SW480 (cell line): Measurements from ENCODE around the gene SLC35D2.
A peak's percentile ranks its signal among the peaks of the same experiment; 100 is the strongest.

Source experiments
- DNase-seq: peaks from one replicate; pipeline ENCODE4 v3.0.0-alpha.2; 2016; ENCODE audit warnings: low spot score

The SLC35D2 gene

DNA sequence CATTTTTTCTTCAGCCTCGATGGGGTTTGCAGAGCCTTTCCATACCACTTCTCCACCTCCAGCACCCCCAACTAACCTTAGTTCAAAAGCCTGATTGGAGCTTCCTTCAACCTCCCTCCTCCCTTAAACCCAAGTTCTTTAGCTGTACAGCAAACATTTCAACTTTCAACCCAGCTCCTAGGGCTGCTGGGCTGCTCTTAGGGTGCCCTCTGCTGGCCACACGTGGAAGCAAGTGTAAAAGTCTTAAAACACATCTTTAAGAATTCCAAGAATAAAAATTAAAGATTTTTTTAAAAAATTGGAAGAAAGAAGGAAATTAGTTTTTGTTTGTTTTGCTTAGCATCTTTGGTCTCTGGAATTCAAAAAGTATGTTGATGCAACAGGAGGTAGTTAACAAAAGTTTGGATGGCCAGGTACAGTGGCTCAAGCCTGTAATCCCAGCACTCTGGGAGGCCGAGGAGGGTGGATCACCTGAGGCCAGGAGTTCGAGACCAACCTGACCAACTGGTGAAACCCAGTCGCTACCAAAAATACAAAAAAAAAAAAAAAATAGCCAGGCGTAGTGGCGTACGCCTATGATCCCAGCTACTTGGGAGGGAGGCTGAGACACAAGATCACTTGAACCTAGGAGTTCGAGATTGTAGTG, 66.1 kb downstream of the SLC35D2 start:
- peak; percentile 63 for DNase-seq

DNA sequence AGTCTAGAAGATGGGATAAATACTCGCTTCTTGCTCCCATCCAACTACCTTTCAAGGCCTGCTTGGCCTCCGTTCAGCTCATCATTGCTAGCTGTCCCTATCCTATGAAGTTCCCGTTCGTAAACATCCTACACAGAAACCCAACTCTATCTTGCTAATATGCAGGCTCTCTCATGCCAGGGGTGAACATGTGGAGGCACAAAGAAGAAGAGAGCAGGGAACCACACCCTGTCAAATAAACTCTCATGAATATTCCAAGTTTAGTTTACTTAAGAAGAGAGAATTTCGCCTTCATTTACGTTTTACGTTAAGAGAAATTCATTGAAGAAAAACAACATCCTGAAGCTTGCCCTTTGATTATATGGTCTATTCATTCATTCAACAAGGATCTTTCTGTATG, 73.7 kb downstream of the SLC35D2 start:
- DNase-seq, result no peak

DNA sequence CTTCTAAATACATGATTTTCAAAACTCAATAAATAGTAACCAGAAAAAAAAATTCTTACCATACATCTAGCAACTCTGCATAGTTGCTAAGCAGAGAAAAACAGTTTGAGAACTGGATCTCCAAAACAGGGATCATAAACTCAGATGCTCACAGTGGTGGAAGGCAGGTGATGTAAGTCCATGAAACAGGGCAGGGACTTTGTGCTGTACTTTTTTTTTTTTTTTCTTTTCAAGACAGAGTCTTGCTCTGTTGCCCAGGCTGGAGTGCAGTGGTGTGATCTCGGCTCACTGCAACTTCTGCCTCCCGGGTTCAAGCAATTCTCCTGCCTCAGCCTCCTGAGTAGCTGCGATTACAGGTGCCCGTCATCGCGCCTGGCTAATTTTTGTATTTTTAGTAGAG, 76.6 kb downstream of the SLC35D2 start:
- peak; percentile 29 for DNase-seq

DNA sequence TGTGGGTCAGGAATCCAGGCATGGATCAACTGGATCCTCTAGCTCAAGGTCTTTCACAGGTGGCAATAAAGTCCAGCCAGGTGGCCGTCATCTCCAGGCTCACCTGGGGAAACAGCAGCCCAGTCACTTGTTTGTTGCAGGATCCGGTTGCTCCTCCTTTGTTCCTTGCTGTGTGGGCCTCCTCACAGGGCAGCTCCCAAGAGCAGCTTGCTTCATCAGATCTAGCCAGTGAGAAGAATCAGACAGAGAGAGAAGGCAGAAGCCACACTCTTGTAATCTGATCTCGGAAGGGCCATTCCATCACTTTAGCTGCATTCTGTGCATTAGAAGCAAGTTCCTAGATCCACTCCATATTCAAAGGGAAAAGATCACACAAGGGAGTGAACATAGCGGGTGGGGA, 78.3 kb downstream of the SLC35D2 start:
- DNase-seq, result no peak

DNA sequence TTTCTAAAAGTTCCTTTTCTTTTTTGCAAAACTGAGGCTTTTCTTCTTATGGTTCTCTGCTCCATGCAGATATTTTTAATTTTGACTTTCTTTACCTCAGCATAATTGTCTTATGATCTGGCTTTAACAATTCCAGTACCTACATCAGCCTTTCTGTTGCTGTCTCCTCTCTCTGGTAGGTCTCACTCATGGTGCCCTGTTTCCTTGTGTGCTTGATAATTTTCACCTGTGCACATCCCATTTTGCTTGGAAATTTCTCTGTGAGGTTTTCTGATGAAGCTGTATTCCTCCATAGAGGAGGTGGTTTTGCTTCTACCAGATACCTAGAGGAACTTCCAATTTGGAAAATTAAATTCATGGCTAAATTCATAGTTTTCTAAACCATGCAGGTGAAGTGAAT, 79.3 kb downstream of the SLC35D2 start:
- DNase-seq, result no peak

DNA sequence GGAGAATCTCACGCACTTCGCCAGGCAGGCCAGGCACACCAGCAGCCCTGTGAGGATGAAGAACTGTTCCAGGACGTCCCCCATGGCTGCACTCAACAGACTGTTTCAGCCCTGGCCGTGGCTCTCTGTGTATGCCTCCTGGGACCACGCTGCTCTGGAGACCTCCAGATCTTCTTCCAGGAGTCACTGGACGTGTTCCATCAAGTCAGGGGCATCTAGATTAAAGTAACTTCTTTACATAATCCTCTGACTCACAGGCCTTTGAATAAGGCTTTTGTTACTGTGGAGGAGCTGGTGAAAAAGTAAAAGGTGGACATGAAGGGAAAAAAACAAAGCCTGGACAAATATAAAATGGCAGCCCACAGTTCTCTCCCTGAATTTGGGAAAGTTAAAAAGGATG, 81.5 kb downstream of the SLC35D2 start, which contains the start of gene HSD17B3:
HSD17B3 (minus strand) TSS at position 156 of the 400 bp plus-strand sequence; CDS start at position 84, 72 bp downstream.
- no peak for DNase-seq

DNA sequence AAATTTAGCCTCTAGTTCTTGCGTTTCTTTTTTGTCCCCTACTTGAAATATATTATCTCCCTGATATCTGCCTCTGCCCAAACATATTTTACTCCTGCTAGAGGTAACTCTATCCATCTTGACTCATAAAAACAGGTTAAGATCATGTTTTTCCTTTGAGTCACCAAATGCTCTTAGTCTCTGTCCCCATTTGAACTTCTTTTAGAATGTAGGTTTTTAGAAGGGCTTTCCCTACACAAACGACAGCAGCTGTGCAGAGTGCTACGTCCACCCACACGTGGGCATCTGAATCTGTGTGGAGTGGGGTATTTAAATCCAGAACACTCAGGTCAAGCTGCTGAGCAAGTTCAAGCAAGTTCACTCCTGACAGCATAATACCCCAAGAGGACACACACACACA, 83.7 kb downstream of the SLC35D2 start:
- DNase-seq, result peak; percentile 12

DNA sequence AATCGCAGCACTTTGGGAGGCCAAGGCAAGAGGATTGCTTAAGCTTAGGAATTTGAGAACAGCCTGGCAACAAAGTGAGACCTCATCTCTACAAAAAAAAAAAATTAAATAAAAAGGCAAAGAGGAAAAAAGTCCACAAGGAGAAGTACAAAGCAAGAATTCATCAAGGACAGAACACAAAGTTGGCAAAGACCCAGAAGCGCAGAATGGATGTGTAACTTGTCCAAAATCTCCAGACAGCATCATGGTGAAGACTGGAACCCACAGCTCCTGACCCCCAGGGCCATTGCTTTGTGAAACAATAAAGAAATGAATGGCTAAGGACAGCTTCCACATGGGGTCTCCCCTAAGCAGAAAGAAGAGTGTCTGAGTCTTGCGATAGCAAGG, 89.4 kb downstream of the SLC35D2 start:
- no peak for DNase-seq

DNA sequence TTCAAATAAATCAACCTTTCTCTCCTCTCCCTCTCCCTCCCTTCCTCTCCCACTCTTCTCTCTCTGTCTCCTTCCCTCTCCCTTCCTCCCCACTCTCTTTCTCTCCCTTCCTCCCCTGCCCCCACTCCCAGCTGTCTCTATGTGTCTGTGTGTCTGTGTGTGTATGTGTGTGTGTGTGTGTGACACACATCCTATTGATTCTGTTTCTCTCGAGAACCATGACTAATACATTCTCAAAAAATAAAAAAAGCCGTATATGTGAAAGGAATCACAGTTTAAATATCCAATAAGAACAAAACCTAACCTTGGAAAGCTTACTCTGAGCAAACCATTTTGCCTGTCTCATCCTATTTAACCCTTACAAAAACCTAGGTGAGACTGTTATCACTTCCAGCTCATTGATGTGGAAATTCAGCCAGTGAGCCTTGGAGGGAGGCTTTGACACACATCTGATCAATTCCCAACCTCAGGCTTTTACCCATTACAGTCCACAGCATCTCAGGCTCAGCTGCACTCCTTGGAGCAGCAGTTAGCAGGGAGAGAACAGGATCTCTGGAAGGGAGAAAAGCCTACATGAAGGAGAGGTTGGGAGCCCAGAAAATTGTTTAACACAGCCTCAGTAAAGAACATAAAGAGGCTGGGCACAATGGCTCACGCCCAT, 89.9 kb downstream of the SLC35D2 start:
- no peak for DNase-seq

DNA sequence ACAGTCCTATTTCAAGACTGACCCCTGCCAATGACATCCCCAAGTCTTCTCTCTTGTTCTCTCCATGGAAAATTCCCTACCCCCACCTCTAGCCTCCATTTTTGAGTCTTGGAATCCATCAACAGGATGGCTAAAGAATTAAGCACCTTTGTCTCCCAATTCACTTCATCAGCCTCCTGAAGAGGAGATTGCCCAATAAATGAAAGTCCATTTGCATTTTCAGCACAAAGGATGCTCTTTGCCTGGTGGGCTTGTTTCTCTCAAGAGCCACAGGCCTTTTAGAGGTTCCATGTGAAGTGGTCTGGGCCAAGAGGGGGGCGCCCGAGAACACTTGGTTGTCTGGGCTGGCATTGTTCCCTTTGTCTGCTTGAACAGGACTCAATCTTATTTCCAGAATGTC, 94.1 kb downstream of the SLC35D2 start:
- DNase-seq, result no peak

DNA sequence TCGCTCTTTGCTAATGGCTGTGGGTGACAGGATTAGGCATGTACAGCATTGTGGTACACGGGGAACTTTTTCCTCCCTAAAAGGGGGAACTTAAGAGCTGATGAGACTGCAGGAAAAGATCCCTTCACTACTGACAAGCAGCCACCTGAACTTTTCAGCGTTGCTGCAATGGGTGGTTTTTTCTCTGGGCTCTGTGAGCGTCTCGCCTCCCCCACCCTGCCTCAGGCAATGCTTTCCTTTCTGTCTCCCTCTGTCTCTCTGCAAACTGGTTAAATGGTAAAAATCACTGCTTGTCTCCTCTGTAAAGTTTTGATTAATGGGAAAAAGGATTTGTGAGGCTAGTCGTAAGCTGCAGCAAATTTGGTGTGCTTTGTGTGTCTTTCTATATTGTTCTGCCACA, 101.9 kb downstream of the SLC35D2 start:
- no peak for DNase-seq

DNA sequence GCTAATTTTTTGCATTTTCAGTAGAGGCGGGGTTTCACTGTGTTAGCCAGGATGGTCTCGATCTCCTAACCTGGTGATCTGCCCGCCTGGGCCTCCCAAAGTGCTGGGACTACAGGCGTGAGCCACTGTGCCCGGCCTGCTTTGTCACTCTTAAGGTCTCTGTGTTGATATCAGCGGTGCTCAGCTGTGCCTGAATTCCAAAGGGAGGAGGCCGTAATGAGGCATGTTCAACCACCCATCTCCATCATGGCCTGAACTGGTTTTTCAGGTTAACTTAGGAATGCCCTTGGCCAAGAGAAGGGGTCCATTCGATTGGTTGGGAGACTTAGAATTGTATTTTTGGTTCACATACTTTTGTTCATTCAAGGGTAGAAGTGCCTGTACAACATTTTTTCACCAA, 103.6 kb downstream of the SLC35D2 start:
- DNase-seq, result no peak

DNA sequence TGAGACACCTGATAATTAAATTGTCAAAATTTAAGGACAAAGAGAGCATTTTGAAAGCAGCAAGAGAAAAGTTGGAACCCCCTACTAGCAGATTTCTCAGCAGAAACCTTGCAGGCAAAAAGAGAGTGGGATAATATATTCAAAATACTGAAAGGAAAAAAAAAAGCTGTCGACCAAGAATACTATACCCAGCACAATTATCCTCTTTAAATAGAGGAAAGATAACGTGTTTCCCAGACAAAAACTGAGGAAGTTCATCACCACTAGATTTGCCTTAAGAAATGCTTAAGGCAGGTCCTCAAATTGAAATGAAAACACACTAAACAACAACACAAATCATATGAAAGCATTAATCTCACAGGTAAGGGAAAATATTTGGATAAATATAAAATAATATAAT, 108.6 kb downstream of the SLC35D2 start:
- DNase-seq, result no peak
